AG04450 (cell line): Measurements from ENCODE around the gene CABP7. TPM values are rescaled to one million over a fixed set of nuclear protein-coding genes. Genes with fewer than 3 reads are reported as not detected.

ENCODE experiments used
- CTCF ChIA-PET: fragments of 300-600, 350-600 bp; formaldehyde crosslinking; extraction: SDS; loops from one replicate; lab custom pipeline; 2022; ENCODE audit warnings: antibody characterized with exemption, inconsistent platforms; lab: Charles Lee
- POLR2A ChIA-PET: fragments of 350-600 bp; formaldehyde crosslinking; extraction: SDS; loops from one replicate; lab custom pipeline; 2021; ENCODE audit warnings: antibody characterized with exemption, inconsistent platforms; lab: Yijun Ruan, JAX
- DNase-seq: peaks from one replicate; pipeline ENCODE4 v3.0.0-alpha.2; 2011; ENCODE audit warnings: low read depth, low spot score
- H3K27ac ChIP-seq: one replicate; pipeline ENCODE4 v1.5.1; 2012; ENCODE audit warnings: low read depth, low read length, control low read depth
- H3K27me3 ChIP-seq: one replicate; pipeline ENCODE4 v1.6.0; 2012; ENCODE audit warnings: low read length; ENCODE audit not compliant: control insufficient read depth, insufficient read depth
- H3K4me3 ChIP-seq: 2 replicates; pipeline ENCODE4 v1.5.1; 2011; ENCODE audit warnings: mild to moderate bottlenecking, low read depth, low read length, control low read depth
- H3K9me3 ChIP-seq: 2 replicates; pipeline ENCODE4 v1.5.1; 2012; ENCODE audit warnings: low read length; ENCODE audit not compliant: control insufficient read depth, insufficient read depth
- CTCF ChIP-seq: IDR thresholded peaks from 2 replicates; pipeline ENCODE4 v1.5.1; 2011; ENCODE audit warnings: low read depth, low read length, control low read depth, inconsistent platforms
- polyA plus RNA-seq: library from polyadenylated mRNA; depleted of rRNA; stranded (reverse); fragments of >200 nt; gene quantifications from 2 replicates; pipeline ENCODE4 v1.2.3, GENCODE V29; 2011

CABP7 gene
- polyA plus RNA-seq, 1 experiment = not detected

GRCh38 chr22:29747832-29748231 lies 28.0 kb downstream of the CABP7 start:
- no peak overlapping the region for H3K4me3 ChIP-seq
- no peak for DNase-seq
- ChIA-PET POLR2A (no interaction called here), CTCF (no interaction called here)
- H3K27ac ChIP-seq = no peak overlapping the region
- no peaks in the 10 kb centered on the region for H3K27me3 ChIP-seq
- H3K9me3 ChIP-seq = no peaks in the 10 kb centered on the region
- no peak for TF ChIP-seq CTCF

- H3K27ac ChIP-seq = no peak overlapping the region
- H3K4me3 ChIP-seq = no peak overlapping the region
- POLR2A ChIA-PET = no interaction called here
- TF ChIP-seq CTCF = no peak
- CTCF ChIA-PET = no interaction called here
- no peaks in the 10 kb centered on the region for H3K9me3 ChIP-seq
- H3K27me3 ChIP-seq = no peaks in the 10 kb centered on the region
- no peak for DNase-seq
These were observed 28.6 kb downstream of the CABP7 start for GRCh38 chr22:29748248-29748893.

GRCh38 chr22:29750029-29750428 lies 30.2 kb downstream of the CABP7 start:
- H3K9me3 ChIP-seq = no peaks in the 10 kb centered on the region
- no peak for DNase-seq
- H3K4me3 ChIP-seq = no peak overlapping the region
- ChIA-PET POLR2A (no interaction called here), CTCF (no interaction called here)
- H3K27ac ChIP-seq = no peak overlapping the region
- H3K27me3 ChIP-seq = no peaks in the 10 kb centered on the region
- TF ChIP-seq CTCF = no peak

- Histone ChIP-seq H3K27me3 (no peaks in the 10 kb centered on the region), H3K27ac (no peak overlapping the region), H3K4me3 (no peak overlapping the region), H3K9me3 (no peaks in the 10 kb centered on the region)
- DNase-seq = no peak
- no peak for TF ChIP-seq CTCF
- ChIA-PET POLR2A (no interaction called here), CTCF (interaction anchor here (0.5 kb wide), 1 partner anchor 339 kb away, joined by 4 read pairs; no protein-coding TSS in a partner anchor)
These were observed 31.0 kb downstream of the CABP7 start for GRCh38 chr22:29750559-29751538.

GRCh38 chr22:29751669-29752068 lies 31.9 kb downstream of the CABP7 start:
- DNase-seq = no peak
- no peaks in the 10 kb centered on the region for H3K9me3 ChIP-seq
- H3K27me3 ChIP-seq = no peaks in the 10 kb centered on the region
- POLR2A ChIA-PET = no interaction called here
- TF ChIP-seq CTCF = no peak
- H3K4me3 ChIP-seq = no peak overlapping the region
- H3K27ac ChIP-seq = no peak overlapping the region
- CTCF ChIA-PET = no interaction called here
